Naive thymus-derived CD4-positive, alpha-beta T cell (primary cell): Measurements from ENCODE around the gene FILIP1. TPM values are rescaled to one million over a fixed set of nuclear protein-coding genes. Genes with fewer than 3 reads are reported as not detected.

Experiments used
- ATAC-seq: fragments of 150-1000 bp; cut with Tn5 transposase; 2 replicates; pipeline ENCODE4 v1.10.0; 2021; ENCODE audit warnings: mild to moderate bottlenecking, moderate library complexity
- CTCF ChIA-PET: fragments of 350-600 bp; sonication (Branson Sonifier 250); formaldehyde crosslinking; loops from one replicate; lab custom pipeline; 2021; ENCODE audit warnings: antibody characterized with exemption; lab: Charles Lee
- POLR2A ChIA-PET: fragments of 350-600 bp; sonication (Branson Sonifier 250); formaldehyde crosslinking; loops from one replicate; lab custom pipeline; 2021; ENCODE audit warnings: antibody characterized with exemption, inconsistent platforms; lab: Charles Lee
- DNase-seq, 9 donors: peaks; one replicate each; pipeline versions ENCODE4 v3.0.0 to v3.0.0-alpha.2; 2020 to 2022; ENCODE audit warnings: mixed read lengths in 1 of 9
- H3K27ac ChIP-seq: one replicate; pipeline ENCODE4 v1.7.0; 2013; ENCODE audit warnings: mild to moderate bottlenecking, low read depth, low read length, moderate library complexity
- H3K27me3 ChIP-seq, 2 donors: one replicate each; pipeline ENCODE4 v1.7.0; 2013; ENCODE audit warnings: low read length in 2 of 2, mild to moderate bottlenecking in 2 of 2, moderate library complexity in 2 of 2; ENCODE audit not compliant: control insufficient read depth in 2 of 2, insufficient read depth in 2 of 2
- H3K36me3 ChIP-seq, 3 experiments: 1 replicate in 2 of 3; 2 replicates in 1 of 3; pipeline ENCODE4 v1.7.0; 2013; ENCODE audit warnings: low read length in 3 of 3, mild to moderate bottlenecking in 3 of 3, moderate library complexity in 1 of 3; ENCODE audit not compliant: insufficient read depth in 3 of 3, control insufficient read depth in 2 of 3
- H3K4me1 ChIP-seq, 2 donors: one replicate each; pipeline ENCODE4 v1.7.0; 2013; ENCODE audit warnings: low read length in 2 of 2, mild to moderate bottlenecking in 2 of 2, moderate library complexity in 1 of 2; ENCODE audit not compliant: control insufficient read depth in 2 of 2, insufficient read depth in 2 of 2
- H3K4me3 ChIP-seq: 2 replicates; pipeline ENCODE4 v1.7.0; 2013; ENCODE audit warnings: mild to moderate bottlenecking, low read length
- H3K9me3 ChIP-seq, 3 experiments: 1 replicate in 2 of 3; 2 replicates in 1 of 3; pipeline ENCODE4 v1.7.0; 2013; ENCODE audit warnings: low read length in 3 of 3; ENCODE audit not compliant: control insufficient read depth in 2 of 3
- H3K27ac Mint-ChIP-seq, 9 donors: one replicate each; pipeline ENCODE4 v1.8.0; 2020 to 2022; ENCODE audit warnings: mixed read lengths in 9 of 9, mild to moderate bottlenecking in 8 of 9, moderate library complexity in 5 of 9, inconsistent platforms in 2 of 9
- H3K27me3 Mint-ChIP-seq, 5 donors: one replicate each; pipeline ENCODE4 v1.8.0; 2021 to 2022; ENCODE audit warnings: mixed read lengths in 5 of 5, mild to moderate bottlenecking in 1 of 5
- H3K36me3 Mint-ChIP-seq, 5 donors: one replicate each; pipeline ENCODE4 v1.8.0; 2020 to 2022; ENCODE audit warnings: mixed read lengths in 5 of 5, mild to moderate bottlenecking in 3 of 5, inconsistent platforms in 1 of 5
- H3K4me1 Mint-ChIP-seq, 7 donors: one replicate each; pipeline ENCODE4 v1.8.0; 2020 to 2022; ENCODE audit warnings: mixed read lengths in 7 of 7, mild to moderate bottlenecking in 3 of 7, inconsistent platforms in 1 of 7
- H3K4me3 Mint-ChIP-seq, 10 donors: one replicate each; pipeline ENCODE4 v1.8.0; 2020 to 2022; ENCODE audit warnings: mild to moderate bottlenecking in 10 of 10, mixed read lengths in 10 of 10, moderate library complexity in 6 of 10, inconsistent platforms in 2 of 10
- H3K9me3 Mint-ChIP-seq, 11 donors: one replicate each; pipeline ENCODE4 v1.8.0; 2020 to 2022; ENCODE audit warnings: mixed read lengths in 11 of 11, mild to moderate bottlenecking in 4 of 11, inconsistent platforms in 1 of 11, moderate library complexity in 1 of 11
- intact Hi-C, 2 donors: fragments of 100-400 bp; cut with micrococcal nuclease; formaldehyde crosslinking; loops; one replicate each; pipeline ENCODE4 v1.15.1; 2023
- polyA plus RNA-seq, 2 donors: library from polyadenylated mRNA; unstranded; fragments of 300-500 nt; fragmentation: Illumina TruSeq; gene quantifications; one replicate each; pipeline ENCODE4 v1.2.3, GENCODE V29; 2021
- total RNA-seq, 6 experiments: library from RNA in 5 of 6; stranded (reverse) in 5 of 6; gene quantifications; 1 replicate in 5 of 6; 2 replicates in 1 of 6; pipeline ENCODE4 v1.2.3 and lab custom pipeline; 2021 to 2026

Gene FILIP1
- total and polyA plus RNA-seq, 7 experiments from 2014 or later, result 0.08 to 0.15 (median 0.12) TPM; not detected in 4

- Mint-ChIP-seq H3K36me3 (no peaks in the 10 kb centered on the region), H3K4me1 (no peaks in the 10 kb centered on the region), H3K9me3 (peaks cover 0 to 1% (median 0%) of the 10 kb centered on the region in 11 donors), H3K27me3 (peaks cover 15 to 42% (median 24%) of the 10 kb centered on the region in 5 donors), H3K4me3 (no peak overlapping the region), H3K27ac (no peak overlapping the region)
- POLR2A ChIA-PET, result no interaction called here
- H3K4me1 ChIP-seq, result no peaks in the 10 kb centered on the region
- no peak overlapping the region for H3K27ac ChIP-seq
- H3K27me3 ChIP-seq, result no peaks in the 10 kb centered on the region
- intact Hi-C loops, result no loop called here
- no peaks in the 10 kb centered on the region for H3K9me3 ChIP-seq
- H3K4me3 ChIP-seq, result no peak overlapping the region
- CTCF ChIA-PET, result no interaction called here
- ATAC-seq (no peak), DNase-seq (no peak)
- no peaks in the 10 kb centered on the region for H3K36me3 ChIP-seq
Measured at GRCh38 chr6:75317503-75318206, 175.9 kb downstream of the FILIP1 start.

GRCh38 chr6:75315978-75316377 lies 177.6 kb downstream of the FILIP1 start:
- POLR2A ChIA-PET, result no interaction called here
- H3K4me3 ChIP-seq, result no peak overlapping the region
- no peaks in the 10 kb centered on the region for H3K36me3 Mint-ChIP-seq
- no peak overlapping the region for H3K27ac ChIP-seq
- no peak overlapping the region for H3K4me3 Mint-ChIP-seq
- H3K9me3 ChIP-seq, result no peaks in the 10 kb centered on the region
- peaks cover 10 to 42% (median 22%) of the 10 kb centered on the region in 5 donors for H3K27me3 Mint-ChIP-seq
- DNase-seq (no peak), ATAC-seq (no peak)
- CTCF ChIA-PET, result no interaction called here
- intact Hi-C loops, result no loop called here
- H3K4me1 Mint-ChIP-seq, result no peaks in the 10 kb centered on the region
- H3K27me3 ChIP-seq, result no peaks in the 10 kb centered on the region
- no peak overlapping the region for H3K27ac Mint-ChIP-seq
- peaks cover 0 to 1% (median 0%) of the 10 kb centered on the region in 11 donors for H3K9me3 Mint-ChIP-seq
- H3K4me1 ChIP-seq, result no peaks in the 10 kb centered on the region
- H3K36me3 ChIP-seq, result no peaks in the 10 kb centered on the region

GRCh38 chr6:75308250-75308988 lies 185.2 kb downstream of the FILIP1 start:
- ATAC-seq (no peak), DNase-seq (no peak)
- Mint-ChIP-seq H3K27ac (no peak overlapping the region), H3K9me3 (no peaks in the 10 kb centered on the region), H3K36me3 (no peaks in the 10 kb centered on the region), H3K4me3 (no peak overlapping the region), H3K4me1 (peaks cover 0 to 22% (median 9%) of the 10 kb centered on the region in 7 donors), H3K27me3 (peaks cover under 1 to 16% (median 5%) of the 10 kb centered on the region in 5 donors)
- Histone ChIP-seq H3K36me3 (no peaks in the 10 kb centered on the region), H3K27me3 (no peaks in the 10 kb centered on the region), H3K9me3 (no peaks in the 10 kb centered on the region), H3K4me3 (no peak overlapping the region), H3K27ac (no peak overlapping the region), H3K4me1 (no peaks in the 10 kb centered on the region)
- POLR2A ChIA-PET, result no interaction called here
- intact Hi-C loops, result no loop called here
- CTCF ChIA-PET, result interaction anchor here (0.6 to 1.7 kb wide), 3 partner anchors 11 to 1367 kb away, joined by 3 read pairs; no protein-coding TSS in a partner anchor

GRCh38 chr6:75307364-75308004 lies 186.1 kb downstream of the FILIP1 start:
- H3K27me3 Mint-ChIP-seq, result peaks cover 0 to 7% (median 5%) of the 10 kb centered on the region in 5 donors
- no peaks in the 10 kb centered on the region for H3K36me3 ChIP-seq
- CTCF ChIA-PET, result interaction anchor here (0.6 to 1.7 kb wide), 3 partner anchors 10 to 1366 kb away, joined by 3 read pairs; no protein-coding TSS in a partner anchor
- H3K4me3 ChIP-seq, result no peak overlapping the region
- ATAC-seq, result no peak
- intact Hi-C loops, result no loop called here
- no peak for DNase-seq
- H3K27me3 ChIP-seq, result no peaks in the 10 kb centered on the region
- H3K36me3 Mint-ChIP-seq, result no peaks in the 10 kb centered on the region
- H3K4me3 Mint-ChIP-seq, result no peak overlapping the region
- H3K27ac Mint-ChIP-seq, result peak overlapping the region in 1 of 9 donors; percentile 75
- H3K9me3 ChIP-seq, result no peaks in the 10 kb centered on the region
- peaks cover 0 to 22% (median 9%) of the 10 kb centered on the region in 7 donors for H3K4me1 Mint-ChIP-seq
- no peaks in the 10 kb centered on the region for H3K9me3 Mint-ChIP-seq
- no peak overlapping the region for H3K27ac ChIP-seq
- POLR2A ChIA-PET, result no interaction called here
- no peaks in the 10 kb centered on the region for H3K4me1 ChIP-seq

- intact Hi-C loops, result no loop called here
- Histone ChIP-seq H3K27ac (no peak overlapping the region), H3K27me3 (no peaks in the 10 kb centered on the region), H3K4me3 (no peak overlapping the region), H3K9me3 (no peaks in the 10 kb centered on the region), H3K4me1 (no peaks in the 10 kb centered on the region), H3K36me3 (no peaks in the 10 kb centered on the region)
- Mint-ChIP-seq H3K9me3 (no peaks in the 10 kb centered on the region), H3K4me1 (peaks cover 0 to 22% (median 9%) of the 10 kb centered on the region in 7 donors), H3K4me3 (peak overlapping the region in 7 of 10 donors; percentile 14 to 75 (median 51)), H3K27ac (peak overlapping the region in 8 of 9 donors; percentile 13 to 87 (median 66)), H3K27me3 (peaks cover 0 to 7% (median 0%) of the 10 kb centered on the region in 5 donors), H3K36me3 (no peaks in the 10 kb centered on the region)
- ChIA-PET CTCF (interaction anchor here (0.8 kb wide), 1 partner anchor 13 kb away, joined by 5 read pairs; no protein-coding TSS in a partner anchor), POLR2A (no interaction called here)
- DNase-seq (peak in 5 of 9 donors; percentile 22 to 50 (median 34)), ATAC-seq (peak; percentile 31)
Measured at GRCh38 chr6:75306064-75306463, 187.5 kb downstream of the FILIP1 start.

- peak overlapping the region in 7 of 9 donors; percentile 13 to 87 (median 75) for H3K27ac Mint-ChIP-seq
- no peaks in the 10 kb centered on the region for H3K36me3 Mint-ChIP-seq
- H3K27ac ChIP-seq, result no peak overlapping the region
- peaks cover 0 to 22% (median 9%) of the 10 kb centered on the region in 7 donors for H3K4me1 Mint-ChIP-seq
- ATAC-seq (no peak), DNase-seq (no peak)
- intact Hi-C loops, result no loop called here
- H3K4me3 Mint-ChIP-seq, result peak overlapping the region in 4 of 10 donors; percentile 14 to 75 (median 38)
- H3K4me1 ChIP-seq, result no peaks in the 10 kb centered on the region
- H3K27me3 ChIP-seq, result no peaks in the 10 kb centered on the region
- no peaks in the 10 kb centered on the region for H3K9me3 ChIP-seq
- H3K9me3 Mint-ChIP-seq, result no peaks in the 10 kb centered on the region
- H3K4me3 ChIP-seq, result no peak overlapping the region
- ChIA-PET POLR2A (interaction anchor here (0.7 kb wide), 1 partner anchor 35 kb away, joined by 3 read pairs; no protein-coding TSS in a partner anchor), CTCF (interaction anchor here (0.8 kb wide), 1 partner anchor 14 kb away, joined by 5 read pairs; no protein-coding TSS in a partner anchor)
- H3K27me3 Mint-ChIP-seq, result peaks cover 0 to 7% (median 0%) of the 10 kb centered on the region in 5 donors
- H3K36me3 ChIP-seq, result no peaks in the 10 kb centered on the region
Measured at GRCh38 chr6:75305573-75305972, 188.0 kb downstream of the FILIP1 start.
